Fibroblast of the aortic adventitia (primary cell): Measurements from ENCODE around the gene HSPBAP1. TPM values are rescaled to one million over a fixed set of nuclear protein-coding genes. Genes with fewer than 3 reads are reported as not detected.

Experiments used
- DNase-seq: peaks from one replicate; pipeline ENCODE4 v3.0.0-alpha.2; 2010; ENCODE audit warnings: low read depth
- H3K4me3 ChIP-seq: 2 replicates; pipeline ENCODE4 v1.5.1; 2011; ENCODE audit warnings: low read depth, mild to moderate bottlenecking, control low read depth, low read length, moderate library complexity
- total RNA-seq: library from RNA; depleted of rRNA; stranded (reverse); fragments of >200 nt; gene quantifications from 2 replicates; pipeline ENCODE4 v1.2.3, GENCODE V29; 2012; ENCODE audit warnings: low replicate concordance
- TF ChIP-seq, protein P1 (sequence below): IDR thresholded peaks from 2 replicates; pipeline ENCODE4 v1.5.1; 2011; ENCODE audit warnings: mild to moderate bottlenecking, low read length, control low read depth, inconsistent platforms; ENCODE audit not compliant: insufficient read depth

HSPBAP1 gene
- total RNA-seq, 1 donor: 9.6 TPM

DNA sequence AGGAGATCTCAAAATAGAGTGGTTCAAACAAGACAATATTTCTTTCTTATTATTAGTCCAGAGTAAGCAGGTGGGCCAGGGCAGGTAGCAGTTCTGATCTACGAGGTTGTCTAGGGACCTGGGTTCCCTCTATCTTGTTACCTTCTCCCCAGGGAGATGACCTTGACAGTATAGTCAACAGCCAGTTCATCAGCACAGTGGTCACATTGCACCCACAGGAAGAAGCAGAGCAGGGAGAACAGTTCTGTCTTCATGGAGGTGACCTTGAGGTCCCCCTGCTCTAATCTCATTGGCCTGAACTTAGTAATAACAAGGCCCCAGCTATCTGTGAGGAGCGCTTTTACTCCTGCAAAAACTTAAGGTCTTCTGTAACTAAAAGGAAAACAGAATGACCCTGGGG, 23.0 kb upstream of the HSPBAP1 start:
- no peak for DNase-seq
- TF ChIP-seq, protein P1, sequence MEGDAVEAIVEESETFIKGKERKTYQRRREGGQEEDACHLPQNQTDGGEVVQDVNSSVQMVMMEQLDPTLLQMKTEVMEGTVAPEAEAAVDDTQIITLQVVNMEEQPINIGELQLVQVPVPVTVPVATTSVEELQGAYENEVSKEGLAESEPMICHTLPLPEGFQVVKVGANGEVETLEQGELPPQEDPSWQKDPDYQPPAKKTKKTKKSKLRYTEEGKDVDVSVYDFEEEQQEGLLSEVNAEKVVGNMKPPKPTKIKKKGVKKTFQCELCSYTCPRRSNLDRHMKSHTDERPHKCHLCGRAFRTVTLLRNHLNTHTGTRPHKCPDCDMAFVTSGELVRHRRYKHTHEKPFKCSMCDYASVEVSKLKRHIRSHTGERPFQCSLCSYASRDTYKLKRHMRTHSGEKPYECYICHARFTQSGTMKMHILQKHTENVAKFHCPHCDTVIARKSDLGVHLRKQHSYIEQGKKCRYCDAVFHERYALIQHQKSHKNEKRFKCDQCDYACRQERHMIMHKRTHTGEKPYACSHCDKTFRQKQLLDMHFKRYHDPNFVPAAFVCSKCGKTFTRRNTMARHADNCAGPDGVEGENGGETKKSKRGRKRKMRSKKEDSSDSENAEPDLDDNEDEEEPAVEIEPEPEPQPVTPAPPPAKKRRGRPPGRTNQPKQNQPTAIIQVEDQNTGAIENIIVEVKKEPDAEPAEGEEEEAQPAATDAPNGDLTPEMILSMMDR: no peak
- H3K4me3 ChIP-seq: no peak overlapping the region

DNA sequence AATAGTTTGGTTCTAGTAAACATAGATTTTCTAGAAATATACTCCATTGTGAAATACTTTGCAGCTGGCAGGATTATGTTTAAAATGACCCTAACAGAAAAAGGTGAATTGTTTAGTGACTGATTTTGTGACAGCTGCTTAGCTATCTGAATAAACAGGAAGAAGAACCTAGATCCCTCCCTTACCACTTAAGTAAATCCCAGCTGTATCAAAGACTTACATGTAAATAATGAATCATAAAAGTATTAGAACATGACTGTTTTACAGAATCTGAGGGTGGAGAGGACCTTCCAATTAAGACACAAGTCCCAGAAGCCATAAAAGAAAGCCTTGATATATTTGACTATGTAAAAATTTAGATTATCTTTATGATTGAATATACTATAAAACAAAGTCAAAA, 17.1 kb upstream of the HSPBAP1 start:
- no peak overlapping the region for H3K4me3 ChIP-seq
- TF ChIP-seq, protein P1: no peak
- DNase-seq: no peak

DNA sequence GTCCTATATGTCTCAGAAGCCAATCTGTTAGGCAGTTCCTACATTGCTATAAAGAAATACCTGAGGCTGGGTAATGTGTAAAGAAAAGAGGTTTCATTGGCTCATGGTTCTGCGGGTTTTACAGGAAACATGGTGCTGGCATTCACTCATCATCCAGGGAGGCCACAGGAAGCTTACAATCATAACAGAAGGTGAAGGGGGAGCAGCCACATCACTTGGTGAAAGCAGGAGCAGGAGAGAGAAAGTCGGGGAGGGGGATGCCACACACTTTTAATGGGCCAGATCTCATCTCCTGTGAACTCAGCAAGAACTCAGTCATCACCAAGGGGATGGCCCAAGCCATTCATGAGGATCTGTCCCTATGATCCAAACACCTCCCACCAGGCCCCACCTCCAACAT, 10.3 kb upstream of the HSPBAP1 start:
- H3K4me3 ChIP-seq: no peak overlapping the region
- no peak for DNase-seq
- TF ChIP-seq, protein P1: no peak

DNA sequence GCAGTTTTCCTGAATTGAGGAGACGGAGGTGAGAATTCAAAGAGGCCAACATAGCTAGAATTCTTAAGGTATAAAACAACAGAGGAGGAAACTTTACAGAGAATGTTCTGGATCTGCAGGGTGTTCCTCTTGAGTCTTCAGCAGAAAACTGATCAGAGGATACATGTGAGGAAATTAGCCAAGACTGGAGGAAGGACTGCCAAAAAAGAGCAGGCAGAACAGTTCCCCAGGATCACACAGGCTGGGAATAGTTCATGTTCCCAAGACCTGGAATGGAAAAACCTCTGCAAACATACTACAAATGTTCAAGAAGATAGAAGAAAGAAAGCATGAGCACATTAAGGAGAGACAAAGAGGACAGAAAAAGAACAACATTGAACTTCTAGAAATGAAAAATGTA, 8.7 kb upstream of the HSPBAP1 start:
- TF ChIP-seq, protein P1: no peak
- no peak for DNase-seq
- no peak overlapping the region for H3K4me3 ChIP-seq

DNA sequence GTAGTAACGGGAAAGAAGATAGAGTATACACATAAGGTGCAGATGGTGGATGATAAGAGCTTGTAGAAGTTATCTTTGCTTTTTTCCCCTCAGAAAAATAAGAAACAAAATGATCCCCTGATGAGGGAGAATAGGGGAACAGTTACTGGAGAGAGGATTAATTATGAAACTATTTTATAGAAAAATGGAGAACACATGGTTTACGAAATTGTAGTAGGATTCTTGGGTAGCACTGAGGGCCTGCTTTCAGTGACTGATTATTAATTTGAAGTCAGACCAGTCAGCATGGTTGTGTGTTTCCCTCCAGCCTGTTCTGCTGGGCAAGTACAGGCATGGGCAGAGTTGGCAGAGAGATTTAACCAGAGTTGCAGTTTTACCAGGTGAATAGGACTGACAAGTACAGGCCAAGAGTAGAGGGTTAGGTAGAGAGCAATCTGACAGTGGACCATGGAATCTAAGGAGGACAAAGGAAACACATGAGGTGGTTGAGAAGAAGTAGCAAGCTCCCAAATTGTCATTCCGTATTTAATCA, 7.1 kb upstream of the HSPBAP1 start:
- H3K4me3 ChIP-seq: no peak overlapping the region
- TF ChIP-seq, protein P1: no peak
- DNase-seq: no peak

DNA sequence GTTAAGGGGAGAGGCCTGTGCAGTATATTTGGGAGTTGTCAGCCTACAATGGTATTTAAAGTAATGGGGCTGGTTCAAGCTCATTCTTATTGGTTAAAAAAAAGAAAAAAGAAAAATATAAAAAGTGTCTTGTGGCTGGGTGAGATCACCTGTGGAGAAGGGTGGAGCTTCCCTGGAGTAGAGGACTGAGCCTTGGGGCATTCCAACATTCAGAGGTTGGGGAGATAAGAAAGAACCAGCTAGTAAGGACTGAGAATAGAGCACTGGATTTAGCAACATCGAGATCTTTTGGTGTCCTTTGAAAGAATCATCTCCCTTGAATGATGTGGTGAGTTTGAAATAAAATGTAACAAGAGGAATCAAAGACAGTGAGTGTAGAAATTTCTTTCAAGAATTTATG, 6.4 kb upstream of the HSPBAP1 start:
- TF ChIP-seq, protein P1: no peak
- no peak for DNase-seq
- H3K4me3 ChIP-seq: no peak overlapping the region

DNA sequence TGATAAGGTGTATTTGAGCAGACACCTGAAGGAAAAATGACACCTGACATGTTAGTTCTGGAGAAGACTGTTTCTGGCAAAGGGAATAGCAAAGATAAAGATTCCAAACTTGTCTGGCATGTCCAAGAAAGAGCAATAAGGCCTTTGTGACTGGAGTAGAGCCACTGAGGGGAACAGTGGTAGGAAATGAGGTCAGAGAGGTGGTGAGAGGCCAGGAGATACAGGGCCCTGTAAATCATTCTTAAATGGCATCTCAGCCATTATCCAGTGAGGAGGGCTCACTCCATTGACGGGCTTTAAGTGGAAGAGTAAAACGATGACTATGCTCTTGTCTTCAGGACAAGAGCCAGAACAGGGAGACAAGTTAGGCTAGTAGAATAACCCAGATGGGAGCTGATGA, 5.7 kb upstream of the HSPBAP1 start:
- DNase-seq: no peak
- TF ChIP-seq, protein P1: no peak
- H3K4me3 ChIP-seq: no peak overlapping the region
